22Rv1 (cell line): ENCODE measurements around the gene CD164L2.
"Not testable (repeated sequence)": the region's sequence is repeated elsewhere in the genome, so short reads cannot be mapped to it uniquely, and the experiment has no call there.

Experiments used
- CTCF ChIP-seq: fragments of 450-650 bp; IDR thresholded peaks from 2 replicates; pipeline ENCODE4 v1.5.1; 2017; ENCODE audit warnings: mild to moderate bottlenecking
- ZFX ChIP-seq: fragments of 450-650 bp; IDR thresholded peaks from 2 replicates; pipeline ENCODE4 v1.6.1; 2017; ENCODE audit warnings: antibody characterized with exemption, borderline replicate concordance

GRCh38 chr1:27406791-27407190 is 23.7 kb upstream of the CD164L2 start:
- not testable (repeated sequence) for TF ChIP-seq CTCF, ZFX
